WTC11 (cell line): ENCODE measurements around the gene ARHGAP10.

Experiments used
- JUN ChIP-seq: sonication (generic); formaldehyde crosslinking; IDR thresholded peaks from 2 replicates; pipeline ENCODE4 v1.8.0; 2023; ENCODE audit warnings: mild to moderate bottlenecking, missing genetic modification reagents
- ZNF232 ChIP-seq: sonication (generic); formaldehyde crosslinking; IDR thresholded peaks from 2 replicates; pipeline ENCODE4 v1.8.0; 2022; ENCODE audit warnings: mild to moderate bottlenecking, missing genetic modification reagents
- TF ChIP-seq, protein P1 (sequence below): fragments of 200-600 bp; IDR thresholded peaks from 2 replicates; pipeline ENCODE4 v1.8.0; 2022; ENCODE audit warnings: antibody characterized with exemption
- TF ChIP-seq, protein P2 (sequence below): sonication (generic); formaldehyde crosslinking; IDR thresholded peaks from 2 replicates; pipeline ENCODE4 v1.8.1; 2022; ENCODE audit warnings: low read depth, missing genetic modification reagents, borderline replicate concordance
- TF ChIP-seq, protein P3 (sequence below): sonication (generic); formaldehyde crosslinking; IDR thresholded peaks from 2 replicates; pipeline ENCODE4 v1.8.1; 2022; ENCODE audit warnings: low read depth, mild to moderate bottlenecking, moderate library complexity, missing genetic modification reagents, borderline replicate concordance

DNA sequence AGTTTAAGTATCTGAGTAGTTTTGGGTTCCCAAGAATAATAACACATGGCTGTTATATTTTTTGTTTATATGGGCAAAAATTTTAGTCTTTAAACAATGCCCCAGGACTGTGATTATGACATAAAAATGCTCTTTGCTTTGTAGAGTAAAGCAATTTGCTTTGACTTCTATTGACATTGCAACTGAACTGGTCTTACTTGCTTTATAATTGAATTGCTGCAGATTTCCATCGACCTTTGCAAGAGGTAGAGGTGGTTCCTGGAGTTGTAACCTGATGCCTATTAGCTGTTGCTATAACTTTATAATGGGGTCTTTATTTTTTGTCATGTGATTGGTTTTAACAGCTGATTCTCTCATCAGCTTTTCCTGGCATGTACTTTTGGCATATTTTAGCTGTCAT is 302.9 kb downstream of the ARHGAP10 start:
- TF ChIP-seq JUN (CRISPR knock-in tag) (no peak), ZNF232 (CRISPR knock-in tag) (no peak)
- TF ChIP-seq, protein P1, sequence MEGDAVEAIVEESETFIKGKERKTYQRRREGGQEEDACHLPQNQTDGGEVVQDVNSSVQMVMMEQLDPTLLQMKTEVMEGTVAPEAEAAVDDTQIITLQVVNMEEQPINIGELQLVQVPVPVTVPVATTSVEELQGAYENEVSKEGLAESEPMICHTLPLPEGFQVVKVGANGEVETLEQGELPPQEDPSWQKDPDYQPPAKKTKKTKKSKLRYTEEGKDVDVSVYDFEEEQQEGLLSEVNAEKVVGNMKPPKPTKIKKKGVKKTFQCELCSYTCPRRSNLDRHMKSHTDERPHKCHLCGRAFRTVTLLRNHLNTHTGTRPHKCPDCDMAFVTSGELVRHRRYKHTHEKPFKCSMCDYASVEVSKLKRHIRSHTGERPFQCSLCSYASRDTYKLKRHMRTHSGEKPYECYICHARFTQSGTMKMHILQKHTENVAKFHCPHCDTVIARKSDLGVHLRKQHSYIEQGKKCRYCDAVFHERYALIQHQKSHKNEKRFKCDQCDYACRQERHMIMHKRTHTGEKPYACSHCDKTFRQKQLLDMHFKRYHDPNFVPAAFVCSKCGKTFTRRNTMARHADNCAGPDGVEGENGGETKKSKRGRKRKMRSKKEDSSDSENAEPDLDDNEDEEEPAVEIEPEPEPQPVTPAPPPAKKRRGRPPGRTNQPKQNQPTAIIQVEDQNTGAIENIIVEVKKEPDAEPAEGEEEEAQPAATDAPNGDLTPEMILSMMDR = no peak
- TF ChIP-seq, protein P2, sequence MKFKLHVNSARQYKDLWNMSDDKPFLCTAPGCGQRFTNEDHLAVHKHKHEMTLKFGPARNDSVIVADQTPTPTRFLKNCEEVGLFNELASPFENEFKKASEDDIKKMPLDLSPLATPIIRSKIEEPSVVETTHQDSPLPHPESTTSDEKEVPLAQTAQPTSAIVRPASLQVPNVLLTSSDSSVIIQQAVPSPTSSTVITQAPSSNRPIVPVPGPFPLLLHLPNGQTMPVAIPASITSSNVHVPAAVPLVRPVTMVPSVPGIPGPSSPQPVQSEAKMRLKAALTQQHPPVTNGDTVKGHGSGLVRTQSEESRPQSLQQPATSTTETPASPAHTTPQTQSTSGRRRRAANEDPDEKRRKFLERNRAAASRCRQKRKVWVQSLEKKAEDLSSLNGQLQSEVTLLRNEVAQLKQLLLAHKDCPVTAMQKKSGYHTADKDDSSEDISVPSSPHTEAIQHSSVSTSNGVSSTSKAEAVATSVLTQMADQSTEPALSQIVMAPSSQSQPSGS = no peak
- TF ChIP-seq, protein P3, sequence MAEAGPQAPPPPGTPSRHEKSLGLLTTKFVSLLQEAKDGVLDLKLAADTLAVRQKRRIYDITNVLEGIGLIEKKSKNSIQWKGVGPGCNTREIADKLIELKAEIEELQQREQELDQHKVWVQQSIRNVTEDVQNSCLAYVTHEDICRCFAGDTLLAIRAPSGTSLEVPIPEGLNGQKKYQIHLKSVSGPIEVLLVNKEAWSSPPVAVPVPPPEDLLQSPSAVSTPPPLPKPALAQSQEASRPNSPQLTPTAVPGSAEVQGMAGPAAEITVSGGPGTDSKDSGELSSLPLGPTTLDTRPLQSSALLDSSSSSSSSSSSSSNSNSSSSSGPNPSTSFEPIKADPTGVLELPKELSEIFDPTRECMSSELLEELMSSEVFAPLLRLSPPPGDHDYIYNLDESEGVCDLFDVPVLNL (CRISPR knock-in tag) = no peak
